WTC11 (cell line): ENCODE measurements around the gene HHAT. TPM values are rescaled to one million over a fixed set of nuclear protein-coding genes. Genes with fewer than 3 reads are reported as not detected.

Source experiments
- ATAC-seq: fragments of 200-7000 bp; cut with Tn5 transposase; 2 replicates; pipeline ENCODE4 v1.10.0; 2021; ENCODE audit warnings: mild to moderate bottlenecking, moderate library complexity
- CTCF ChIA-PET: fragments of 300-600 bp; sonication (Branson Sonifier 250); formaldehyde crosslinking; loops from one replicate; lab custom pipeline; 2021; ENCODE audit warnings: antibody characterized with exemption; lab: Charles Lee
- POLR2A ChIA-PET: fragments of 350-600 bp; sonication (Branson Sonifier 250); formaldehyde crosslinking; loops from one replicate; lab custom pipeline; 2021; ENCODE audit warnings: antibody characterized with exemption; lab: Charles Lee
- DNase-seq: peaks from one replicate; pipeline ENCODE4 v3.0.0; 2021; ENCODE audit warnings: low spot score
- H3K27ac Mint-ChIP-seq: 2 replicates; pipeline ENCODE4 v1.8.0; 2021; ENCODE audit warnings: mixed read lengths
- H3K27me3 Mint-ChIP-seq: 2 replicates; pipeline ENCODE4 v1.8.0; 2021; ENCODE audit warnings: low read depth, mild to moderate bottlenecking, moderate library complexity, mixed read lengths
- H3K36me3 Mint-ChIP-seq: 2 replicates; pipeline ENCODE4 v1.8.0; 2021; ENCODE audit warnings: mixed read lengths
- H3K4me1 Mint-ChIP-seq: 2 replicates; pipeline ENCODE4 v1.8.0; 2022; ENCODE audit warnings: mixed read lengths
- H3K4me3 Mint-ChIP-seq: 2 replicates; pipeline ENCODE4 v1.8.0; 2021; ENCODE audit warnings: mild to moderate bottlenecking, moderate library complexity, mixed read lengths
- H3K9me3 Mint-ChIP-seq: 2 replicates; pipeline ENCODE4 v1.8.0; 2021; ENCODE audit warnings: mixed read lengths
- ATF2 ChIP-seq: sonication (generic); formaldehyde crosslinking; IDR thresholded peaks from 2 replicates; pipeline ENCODE4 v1.8.1; 2022; ENCODE audit warnings: low read depth, missing genetic modification reagents, borderline replicate concordance
- EMX1 ChIP-seq: fragments of 250-450 bp; sonication (Bioruptor Pico); IDR thresholded peaks from 2 replicates; pipeline ENCODE4 v1.8.0; 2021; ENCODE audit warnings: mild to moderate bottlenecking
- ESRRA ChIP-seq: sonication (generic); formaldehyde crosslinking; IDR thresholded peaks from 2 replicates; pipeline ENCODE4 v1.8.1; 2022; ENCODE audit warnings: mild to moderate bottlenecking, missing genetic modification reagents, borderline replicate concordance
- GABPB1 ChIP-seq: sonication (generic); formaldehyde crosslinking; IDR thresholded peaks from 2 replicates; pipeline ENCODE4 v1.8.1; 2023; ENCODE audit warnings: mild to moderate bottlenecking, missing genetic modification reagents
- HMGA2 ChIP-seq: fragments of 250-450 bp; sonication (Bioruptor Pico); IDR thresholded peaks from 2 replicates; pipeline ENCODE4 v1.4.0; 2021; ENCODE audit warnings: mild to moderate bottlenecking, moderate library complexity
- NR3C1 ChIP-seq: sonication (generic); formaldehyde crosslinking; conservative IDR thresholded peaks from 2 replicates; pipeline ENCODE4 v1.8.1; 2023; ENCODE audit warnings: low read depth, mild to moderate bottlenecking, missing genetic modification reagents
- RORB ChIP-seq: fragments of 250-450 bp; sonication (Bioruptor Pico); IDR thresholded peaks from 2 replicates; pipeline ENCODE4 v1.9.0; 2021; ENCODE audit warnings: mild to moderate bottlenecking
- STAT6 ChIP-seq: sonication (generic); formaldehyde crosslinking; conservative IDR thresholded peaks from 2 replicates; pipeline ENCODE4 v1.8.1; 2023; ENCODE audit warnings: mild to moderate bottlenecking, low read depth, missing genetic modification reagents, moderate library complexity
- USF2 ChIP-seq: sonication (generic); formaldehyde crosslinking; IDR thresholded peaks from 2 replicates; pipeline ENCODE4 v1.8.1; 2023; ENCODE audit warnings: mild to moderate bottlenecking, missing genetic modification reagents, moderate library complexity
- ZBTB21 ChIP-seq: sonication (generic); formaldehyde crosslinking; IDR thresholded peaks from 2 replicates; pipeline ENCODE4 v1.8.1; 2023; ENCODE audit warnings: mild to moderate bottlenecking, missing genetic modification reagents, borderline replicate concordance
- ZBTB43 ChIP-seq: sonication (generic); formaldehyde crosslinking; IDR thresholded peaks from 2 replicates; pipeline ENCODE4 v1.8.1; 2023; ENCODE audit warnings: mild to moderate bottlenecking, missing genetic modification reagents
- ZNF532 ChIP-seq: fragments of 250-450 bp; sonication (Bioruptor Pico); IDR thresholded peaks from 2 replicates; pipeline ENCODE4 v1.9.0; 2021; ENCODE audit warnings: mild to moderate bottlenecking, borderline replicate concordance
- ZSCAN18 ChIP-seq: fragments of 250-450 bp; sonication (Bioruptor Pico); IDR thresholded peaks from 2 replicates; pipeline ENCODE4 v2.1.2; 2022; ENCODE audit warnings: mild to moderate bottlenecking, moderate library complexity
- total RNA-seq: library from RNA; stranded (reverse); gene quantifications from 3 replicates; pipeline ENCODE4 v1.2.3, GENCODE V29; 2021

Gene HHAT
- total RNA-seq, 1 experiment from 2014 or later: 0.39 TPM

- TF ChIP-seq ATF2 (CRISPR knock-in tag): no peak
- TF ChIP-seq RORB: no peak
- TF ChIP-seq EMX1 (CRISPR knock-in tag): no peak
- no peak for TF ChIP-seq ZBTB21 (CRISPR knock-in tag)
- no peak for TF ChIP-seq USF2 (CRISPR knock-in tag)
- TF ChIP-seq HMGA2: no peak
- TF ChIP-seq STAT6: no peak
- TF ChIP-seq ZSCAN18 (CRISPR knock-in tag): no peak
- no peak for TF ChIP-seq ESRRA (CRISPR knock-in tag)
- H3K4me1 Mint-ChIP-seq: peaks cover 40% of the 10 kb centered on the region
- no peaks in the 10 kb centered on the region; the same call in 1 of the 2 replicates for H3K27me3 Mint-ChIP-seq
- no peak for ATAC-seq
- H3K9me3 Mint-ChIP-seq: peaks cover 3% of the 10 kb centered on the region; the same call in 1 of the 2 replicates
- DNase-seq: no peak
- H3K27ac Mint-ChIP-seq: no peak overlapping the region
- CTCF ChIA-PET: interaction anchor here (0.7 to 3.7 kb wide), 5 partner anchors 11 to 424 kb away, joined by 3 to 26 read pairs (median 5); no protein-coding TSS in a partner anchor
- H3K36me3 Mint-ChIP-seq: no peaks in the 10 kb centered on the region
- H3K4me3 Mint-ChIP-seq: no peak overlapping the region
- POLR2A ChIA-PET: no interaction called here
These were observed 29.2 kb upstream of the HHAT start for GRCh38 chr1:210299501-210299900.

- POLR2A ChIA-PET: no interaction called here
- Mint-ChIP-seq H3K4me1 (peaks cover 25% of the 10 kb centered on the region), H3K27ac (no peak overlapping the region), H3K9me3 (peaks cover 3% of the 10 kb centered on the region; the same call in 1 of the 2 replicates), H3K36me3 (no peaks in the 10 kb centered on the region), H3K27me3 (no peaks in the 10 kb centered on the region), H3K4me3 (no peak overlapping the region)
- ATAC-seq (no peak), DNase-seq (no peak)
- TF ChIP-seq NR3C1: no peak
- TF ChIP-seq USF2 (CRISPR knock-in tag): no peak
- TF ChIP-seq ZBTB43 (CRISPR knock-in tag): no peak
- no peak for TF ChIP-seq GABPB1
- no peak for TF ChIP-seq ZNF532 (CRISPR knock-in tag)
- CTCF ChIA-PET: interaction anchor here (0.5 to 3.7 kb wide), 5 partner anchors 8 to 441 kb away, joined by 3 to 26 read pairs (median 8); no protein-coding TSS in a partner anchor
These were observed 27.6 kb upstream of the HHAT start for GRCh38 chr1:210300923-210301614.
